ENCODE measurements around the gene ABT1. TPM values are rescaled to one million over a fixed set of nuclear protein-coding genes. Genes with fewer than 3 reads are reported as not detected.

Gene ABT1
- total RNA-seq, 1 experiment from 2014 or later = 26.7 TPM

GRCh38 chr6:26607434-26608230 is 10.9 kb downstream of the ABT1 start:
- Histone ChIP-seq H3K4me1 (ENCODE audit: control insufficient read depth in 1 of 2, insufficient read depth in 2 of 2, low read length in 2 of 2) (no peaks in the 10 kb centered on the region; a peak in 1 of 4 replicates), H2AFZ (ENCODE audit: low read depth, low read length, poor library complexity, severe bottlenecking) (peak overlapping the region; percentile 21), H3K9me3 (ENCODE audit: control insufficient read depth in 1 of 2, insufficient read depth in 1 of 2, low read depth in 1 of 2, low read length in 2 of 2) (no peaks in the 10 kb centered on the region), H3K4me3 (replicated peaks in 1 of 2; ENCODE audit: low read depth in 1 of 2, low read length in 2 of 2) (peak overlapping the region in 1 of 2 experiments; percentile 15; a peak in 1 of 4 replicates), H3K9me2 (ENCODE audit: insufficient read depth) (no peaks in the 10 kb centered on the region), H3K27me3 (ENCODE audit: insufficient read depth, low read length) (no peaks in the 10 kb centered on the region), H4K20me1 (ENCODE audit: insufficient read depth) (no peaks in the 10 kb centered on the region), H3K27ac (ENCODE audit: low read depth, low read length) (no peak overlapping the region), H3K79me2 (ENCODE audit: insufficient read depth, low read length) (no peaks in the 10 kb centered on the region), H3K36me3 (ENCODE audit: control insufficient read depth in 1 of 2, insufficient read depth in 2 of 2, low read length in 2 of 2) (no peaks in the 10 kb centered on the region), H3K9ac (ENCODE audit: low read length) (no peak overlapping the region), H3K4me2 (ENCODE audit: low read length) (peak overlapping the region; percentile 44)
- DNase-seq (ENCODE audit: low read depth, low spot score) (peak; percentile 48), ATAC-seq (peak; percentile 97)
- ChIA-PET CTCF (interaction anchor here (0.9 kb wide), 1 partner anchor 519 kb away, joined by 3 read pairs; no protein-coding TSS in a partner anchor), RAD21 (ENCODE audit: low non-redundant PET in 1 of 2, low total read pairs in 2 of 2, uncharacterized antibody in 2 of 2, unreplicated experiment in 2 of 2) (no interaction called here), POLR2A (no interaction called here)
- no TSS peak for BruUV-seq (replicated peaks)
- TF ChIP-seq TCF7L2 (IDR thresholded peaks at IDR 0.05; ENCODE audit: borderline replicate concordance, extremely low read depth, insufficient read depth, insufficient read length) (no peak), EGR1 (IDR thresholded peaks at IDR 0.05; ENCODE audit: low read depth) (no peak), CTCF (IDR thresholded peaks at IDR 0.05 in 2 of 3, conservative IDR thresholded peaks at IDR 0.05 in 1 of 3; ENCODE audit: borderline replicate concordance in 1 of 3, insufficient read depth in 1 of 3, low read depth in 2 of 3, low read length in 2 of 3) (peak; percentile 79 to 80 (median 80)), YY1 (IDR thresholded peaks at IDR 0.05; ENCODE audit: extremely low read depth, insufficient replicate concordance, low read depth, low read length) (no peak), SIN3A (IDR thresholded peaks at IDR 0.05; ENCODE audit: low read depth) (no peak), POLR2AphosphoS5 (IDR thresholded peaks at IDR 0.05; ENCODE audit: low read depth, low read length) (0 out of 2 replicates have a peak, but pooled peaks have one; percentile 15), REST (IDR thresholded peaks at IDR 0.05; ENCODE audit: low read depth) (no peak), CBX3 (IDR thresholded peaks at IDR 0.05; ENCODE audit: low read depth) (no peak), RAD21 (IDR thresholded peaks at IDR 0.05; ENCODE audit: low read depth) (peak; percentile 95), ZBTB33 (IDR thresholded peaks at IDR 0.05; ENCODE audit: extremely low read depth, insufficient replicate concordance, low read length) (no peak), ATF3 (IDR thresholded peaks at IDR 0.05) (no peak)
- intact Hi-C loops (cut with micrococcal nuclease) = loop anchor here (1.0 to 5.0 kb wide), 2 partner anchors 472 to 550 kb away; no protein-coding TSS in a partner anchor

All from HCT116 (cell line).